CD14-positive monocyte (primary cell): ENCODE data around the gene TOMM40L. TPM values are rescaled to one million over a fixed set of nuclear protein-coding genes. Genes with fewer than 3 reads are reported as not detected.

Experiments used
- DNase-seq, 3 donors: peaks; one replicate each; pipeline ENCODE4 v3.0.0-alpha.2; 2011 to 2022
- H2AFZ ChIP-seq: 2 replicates; pipeline ENCODE4 v1.6.0; 2012; ENCODE audit warnings: mild to moderate bottlenecking, low read depth, low read length, inconsistent platforms; ENCODE audit not compliant: insufficient read depth, poor library complexity, severe bottlenecking
- H3K27ac ChIP-seq, 2 donors: 1 replicate in 1 of 2; 2 replicates in 1 of 2; pipeline ENCODE4 v1.5.1; 2012 to 2013; ENCODE audit warnings: low read length in 2 of 2, control low read depth in 1 of 2, inconsistent platforms in 1 of 2, low read depth in 1 of 2, mild to moderate bottlenecking in 1 of 2
- H3K27me3 ChIP-seq, 2 donors: one replicate each; pipeline versions ENCODE4 v1.6.0 to v1.6.1; 2011 to 2013; ENCODE audit warnings: low read length in 2 of 2; ENCODE audit not compliant: control insufficient read depth in 2 of 2, insufficient read depth in 2 of 2
- H3K36me3 ChIP-seq, 2 donors: replicated peaks in 1 of 2; 1 replicate in 1 of 2; 2 replicates in 1 of 2; pipeline versions ENCODE4 v1.5.1 to v1.6.1; 2012 to 2013; ENCODE audit warnings: low read length in 2 of 2, control low read depth in 1 of 2, inconsistent platforms in 1 of 2, mild to moderate bottlenecking in 1 of 2; ENCODE audit not compliant: insufficient read depth in 2 of 2, control insufficient read depth in 1 of 2
- H3K4me1 ChIP-seq, 2 donors: 1 replicate in 1 of 2; 2 replicates in 1 of 2; pipeline versions ENCODE4 v1.5.1 to v1.6.1; 2012 to 2013; ENCODE audit warnings: low read length in 2 of 2, control low read depth in 1 of 2, inconsistent platforms in 1 of 2, mild to moderate bottlenecking in 1 of 2, moderate library complexity in 1 of 2; ENCODE audit not compliant: insufficient read depth in 2 of 2, control insufficient read depth in 1 of 2
- H3K4me2 ChIP-seq: replicated peaks from 2 replicates; pipeline ENCODE3; 2012; ENCODE audit warnings: low read length, moderate library complexity, mild to moderate bottlenecking; ENCODE audit not compliant: poor library complexity, severe bottlenecking; ENCODE audit errors: extremely low read depth
- H3K4me3 ChIP-seq, 3 experiments: fragments of 200-600 bp in 1 of 3; sonication (generic) in 1 of 3; replicated peaks in 1 of 3; 1 replicate in 2 of 3; 2 replicates in 1 of 3; pipeline ENCODE4 v1.5.1; 2011 to 2013; ENCODE audit warnings: low read length in 3 of 3, mild to moderate bottlenecking in 3 of 3, control low read depth in 2 of 3, low read depth in 2 of 3, inconsistent platforms in 1 of 3, moderate library complexity in 1 of 3
- H3K79me2 ChIP-seq: 2 replicates; pipeline ENCODE4 v1.6.0; 2012; ENCODE audit warnings: mild to moderate bottlenecking, control low read depth, inconsistent platforms, low read length, moderate library complexity; ENCODE audit not compliant: insufficient read depth
- H3K9ac ChIP-seq: 2 replicates; pipeline ENCODE4 v1.6.0; 2017; ENCODE audit warnings: low read length, mild to moderate bottlenecking; ENCODE audit not compliant: insufficient read depth, poor library complexity, severe bottlenecking
- H3K9me3 ChIP-seq, 2 donors: replicated peaks in 1 of 2; 1 replicate in 1 of 2; 2 replicates in 1 of 2; pipeline versions ENCODE4 v1.5.1 to v1.6.1; 2012 to 2013; ENCODE audit warnings: low read length in 2 of 2, control low read depth in 1 of 2; ENCODE audit not compliant: control insufficient read depth in 1 of 2, insufficient read depth in 1 of 2
- H4K20me1 ChIP-seq: 2 replicates; pipeline ENCODE4 v1.6.0; 2012; ENCODE audit warnings: mild to moderate bottlenecking, low read length, control low read depth, moderate library complexity; ENCODE audit not compliant: insufficient read depth
- H3K27ac Mint-ChIP-seq, 7 donors: one replicate each; pipeline ENCODE4 v1.8.0; 2020; ENCODE audit warnings: mild to moderate bottlenecking in 7 of 7, mixed read lengths in 7 of 7, moderate library complexity in 6 of 7, inconsistent platforms in 2 of 7
- H3K27me3 Mint-ChIP-seq, 3 donors: one replicate each; pipeline ENCODE4 v1.8.0; 2021 to 2022; ENCODE audit warnings: low read depth in 3 of 3, mild to moderate bottlenecking in 3 of 3, mixed read lengths in 3 of 3, moderate library complexity in 3 of 3, inconsistent platforms in 1 of 3
- H3K36me3 Mint-ChIP-seq, 2 donors: one replicate each; pipeline ENCODE4 v1.8.0; 2020; ENCODE audit warnings: mixed read lengths in 2 of 2, inconsistent platforms in 1 of 2, mild to moderate bottlenecking in 1 of 2
- H3K4me1 Mint-ChIP-seq: one replicate; pipeline ENCODE4 v1.8.0; 2020; ENCODE audit warnings: mild to moderate bottlenecking, mixed read lengths
- H3K4me3 Mint-ChIP-seq, 2 donors: one replicate each; pipeline ENCODE4 v1.8.0; 2020; ENCODE audit warnings: mild to moderate bottlenecking in 2 of 2, mixed read lengths in 2 of 2, moderate library complexity in 1 of 2
- H3K9me3 Mint-ChIP-seq, 7 donors: one replicate each; pipeline ENCODE4 v1.8.0; 2020 to 2022; ENCODE audit warnings: mixed read lengths in 7 of 7, mild to moderate bottlenecking in 6 of 7, moderate library complexity in 6 of 7, inconsistent platforms in 2 of 7
- WGBS: methylation state at CpG from one replicate; pipeline ENCODE4 v1.1.5; 2013; ENCODE audit warnings: missing lambda C conversion rate; ENCODE audit not compliant: insufficient coverage; 5-methylcytosine and 5-hydroxymethylcytosine counted together
- intact Hi-C, 2 donors: fragments of 100-400 bp; cut with micrococcal nuclease; formaldehyde crosslinking; loops; one replicate each; pipeline versions ENCODE4 v1.15.0 to v1.15.1; 2023
- polyA plus RNA-seq, 3 donors: library from polyadenylated mRNA; depleted of rRNA in 1 of 3; unstranded in 2 of 3; stranded (reverse) in 1 of 3; fragments of 300-500 nt in 2 of 3; fragments of >200 nt in 1 of 3; fragmentation: Illumina TruSeq in 2 of 3; gene quantifications; 1 replicate in 2 of 3; 2 replicates in 1 of 3; pipeline ENCODE4 v1.2.3, GENCODE V29; 2012 to 2021
- TF ChIP-seq, protein P1 (sequence below): fragments of 200-600 bp; IDR thresholded peaks from one replicate; pipeline ENCODE4 v1.8.0; 2022; ENCODE audit warnings: antibody characterized with exemption, mild to moderate bottlenecking

The TOMM40L gene
- polyA plus RNA-seq, 3 donors = 3.8 to 31.5 (median 5.2) TPM

DNA sequence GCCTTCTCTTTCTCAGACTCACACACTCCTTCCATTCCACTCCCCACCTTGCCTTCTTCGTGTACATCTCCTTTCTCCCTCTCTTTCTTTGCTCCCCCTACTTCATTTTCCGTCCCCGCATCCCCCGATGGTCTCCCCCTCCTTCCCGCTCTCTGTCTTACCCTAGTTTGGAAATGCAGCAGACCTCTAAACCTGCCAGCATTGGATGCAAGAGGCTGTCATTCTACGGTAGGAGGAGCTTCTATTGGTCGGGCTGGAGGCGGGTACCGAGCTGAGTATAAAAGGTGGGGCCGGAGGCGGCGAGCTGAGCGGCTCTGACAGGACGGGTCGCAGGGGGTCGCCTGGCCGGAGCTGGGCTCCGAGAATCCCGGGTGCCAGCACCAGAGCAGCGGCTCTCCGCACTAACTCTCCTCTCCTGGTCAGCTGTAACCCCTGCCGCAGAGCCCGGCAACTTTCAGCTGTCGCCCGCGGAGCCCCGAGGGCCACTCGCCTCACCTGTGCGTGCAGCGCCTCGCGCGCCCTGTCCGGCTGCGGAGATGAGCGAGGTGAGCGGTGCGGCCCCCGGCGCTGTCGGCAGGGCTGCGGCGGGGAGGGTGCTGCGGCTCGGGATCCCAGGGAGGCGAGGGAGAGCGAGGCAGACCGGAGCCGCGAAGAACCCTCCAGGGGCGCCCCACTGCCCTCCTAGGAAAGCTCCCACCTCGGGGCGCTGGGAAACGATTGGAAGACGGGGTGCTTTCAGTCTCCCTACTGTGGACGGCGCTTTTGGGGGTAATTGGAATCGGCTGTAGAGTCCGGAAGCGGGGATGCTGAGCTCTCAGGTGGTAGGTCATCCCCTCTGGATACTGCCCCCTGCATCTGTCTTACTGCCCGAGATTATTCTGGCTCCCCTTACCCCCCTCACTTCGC is 32.8 kb downstream of the TOMM40L start, which contains the start of gene PCP4L1:
PCP4L1 (plus strand) TSS at position 307 of the 906 bp plus-strand sequence; CDS start at position 537, 230 bp downstream.
- Histone ChIP-seq H3K9ac (peak within 1 kb of the TSS; percentile 1), H3K4me1 (peaks cover 8 to 10% of the 10 kb centered on the region in 2 donors), H3K79me2 (no peaks in the 10 kb centered on the region), H3K4me2 (peak within 1 kb of the TSS; percentile 57), H3K9me3 (peaks cover 23 to 46% of the 10 kb centered on the region in 2 donors), H4K20me1 (no peaks in the 10 kb centered on the region), H3K27ac (no peak within 1 kb of the TSS), H3K36me3 (no peaks in the 10 kb centered on the region), H3K27me3 (peaks cover 39 to 54% of the 10 kb centered on the region in 2 donors), H3K4me3 (peak within 1 kb of the TSS in 2 of 3 experiments; percentile 11 to 52), H2AFZ (peak within 1 kb of the TSS; percentile 57)
- peaks cover 20% of the 10 kb centered on the region for H3K4me1 Mint-ChIP-seq
- peaks cover 12 to 14% of the 10 kb centered on the region in 2 donors for H3K36me3 Mint-ChIP-seq
- WGBS = 3% methylated on average over 49 of the region's 62 CpGs
- H3K4me3 Mint-ChIP-seq = peak within 1 kb of the TSS; percentile 68 to 82
- intact Hi-C loops = no loop called here
- H3K27ac Mint-ChIP-seq = peak within 1 kb of the TSS in 1 of 7 donors; percentile 25
- H3K27me3 Mint-ChIP-seq = peaks cover 52 to 55% (median 52%) of the 10 kb centered on the region in 3 donors
- H3K9me3 Mint-ChIP-seq = peaks cover 20 to 32% (median 24%) of the 10 kb centered on the region in 7 donors
- no peak for DNase-seq
- TF ChIP-seq, protein P1, sequence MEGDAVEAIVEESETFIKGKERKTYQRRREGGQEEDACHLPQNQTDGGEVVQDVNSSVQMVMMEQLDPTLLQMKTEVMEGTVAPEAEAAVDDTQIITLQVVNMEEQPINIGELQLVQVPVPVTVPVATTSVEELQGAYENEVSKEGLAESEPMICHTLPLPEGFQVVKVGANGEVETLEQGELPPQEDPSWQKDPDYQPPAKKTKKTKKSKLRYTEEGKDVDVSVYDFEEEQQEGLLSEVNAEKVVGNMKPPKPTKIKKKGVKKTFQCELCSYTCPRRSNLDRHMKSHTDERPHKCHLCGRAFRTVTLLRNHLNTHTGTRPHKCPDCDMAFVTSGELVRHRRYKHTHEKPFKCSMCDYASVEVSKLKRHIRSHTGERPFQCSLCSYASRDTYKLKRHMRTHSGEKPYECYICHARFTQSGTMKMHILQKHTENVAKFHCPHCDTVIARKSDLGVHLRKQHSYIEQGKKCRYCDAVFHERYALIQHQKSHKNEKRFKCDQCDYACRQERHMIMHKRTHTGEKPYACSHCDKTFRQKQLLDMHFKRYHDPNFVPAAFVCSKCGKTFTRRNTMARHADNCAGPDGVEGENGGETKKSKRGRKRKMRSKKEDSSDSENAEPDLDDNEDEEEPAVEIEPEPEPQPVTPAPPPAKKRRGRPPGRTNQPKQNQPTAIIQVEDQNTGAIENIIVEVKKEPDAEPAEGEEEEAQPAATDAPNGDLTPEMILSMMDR = no peak

DNA sequence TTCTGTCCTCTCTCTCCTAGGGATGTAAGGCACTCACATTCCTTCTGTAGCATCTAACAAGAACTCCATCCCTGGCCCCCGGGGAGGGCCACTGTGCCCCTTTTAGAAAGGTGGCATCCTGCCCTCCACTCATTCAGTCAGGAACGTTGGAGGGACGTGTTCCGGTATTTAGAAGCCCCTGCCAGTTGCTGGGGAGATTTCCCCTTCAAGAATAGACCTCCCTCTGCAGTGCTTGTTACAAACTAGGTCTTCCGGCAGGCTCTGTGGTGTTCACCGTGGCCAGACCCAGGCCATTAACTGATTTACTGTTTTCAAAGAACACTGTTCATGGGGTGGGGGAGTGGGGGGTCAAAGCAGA is 33.5 kb downstream of the TOMM40L start:
- H2AFZ ChIP-seq = peak overlapping the region; percentile 57
- peak overlapping the region in 1 of 3 experiments; percentile 52 for H3K4me3 ChIP-seq
- peak overlapping the region; percentile 37 to 82 for H3K4me3 Mint-ChIP-seq
- DNase-seq = no peak
- peaks cover 12 to 14% of the 10 kb centered on the region in 2 donors for H3K36me3 Mint-ChIP-seq
- H3K9me3 Mint-ChIP-seq = peaks cover 20 to 32% (median 24%) of the 10 kb centered on the region in 7 donors
- H4K20me1 ChIP-seq = no peaks in the 10 kb centered on the region
- H3K27me3 Mint-ChIP-seq = peaks cover 52 to 56% (median 53%) of the 10 kb centered on the region in 3 donors
- peaks cover 20% of the 10 kb centered on the region for H3K4me1 Mint-ChIP-seq
- TF ChIP-seq, protein P1 = no peak
- WGBS = 60% methylated on average over 1 of the region's 6 CpGs
- peaks cover 39 to 54% of the 10 kb centered on the region in 2 donors for H3K27me3 ChIP-seq
- H3K4me2 ChIP-seq = no peak overlapping the region
- H3K4me1 ChIP-seq = peaks cover 8 to 10% of the 10 kb centered on the region in 2 donors
- H3K27ac ChIP-seq = no peak overlapping the region
- no peak overlapping the region for H3K27ac Mint-ChIP-seq
- H3K36me3 ChIP-seq = no peaks in the 10 kb centered on the region
- H3K79me2 ChIP-seq = no peaks in the 10 kb centered on the region
- intact Hi-C loops = no loop called here
- H3K9ac ChIP-seq = peak overlapping the region; percentile 1
- peaks cover 23 to 46% of the 10 kb centered on the region in 2 donors for H3K9me3 ChIP-seq
